MG63 (cell line): Measurements from ENCODE around the gene CACNA1S. TPM values are rescaled to one million over a fixed set of nuclear protein-coding genes. Genes with fewer than 3 reads are reported as not detected.

Experiments used
- total RNA-seq: library from RNA; depleted of rRNA; stranded (reverse); fragments of >200 nt; shearing (Covaris generic); gene quantifications from 2 replicates; pipeline ENCODE4 v1.2.3, GENCODE V29; 2014; ENCODE audit warnings: low replicate concordance; rRNA removed

CACNA1S gene
- total RNA-seq, 1 experiment from 2014 or later: not detected

Other genes with a start within 250 kb of the CACNA1S start
- gene GPR25, start 239.4 kb downstream of the CACNA1S start, total RNA-seq: not detected in 2 replicates
- gene INAVA, start 217.5 kb downstream of the CACNA1S start, total RNA-seq: not detected in 2 replicates
- gene KIF21B, start 88.7 kb downstream of the CACNA1S start, total RNA-seq: 0.33 and 0.42 TPM in 2 replicates
- not detected in 2 replicates for gene ASCL5, start 14.8 kb upstream of the CACNA1S start, total RNA-seq
- 75.3 and 118 TPM in 2 replicates for gene TMEM9, start 42.0 kb upstream of the CACNA1S start, total RNA-seq
- gene IGFN1, start 78.4 kb upstream of the CACNA1S start, total RNA-seq: 0.16 TPM in 1 of 2 replicates, not detected in the other
- not detected in 2 replicates for gene PKP1, start 171.1 kb upstream of the CACNA1S start, total RNA-seq